ENCODE measurements around the gene SMPDL3B.

DNA sequence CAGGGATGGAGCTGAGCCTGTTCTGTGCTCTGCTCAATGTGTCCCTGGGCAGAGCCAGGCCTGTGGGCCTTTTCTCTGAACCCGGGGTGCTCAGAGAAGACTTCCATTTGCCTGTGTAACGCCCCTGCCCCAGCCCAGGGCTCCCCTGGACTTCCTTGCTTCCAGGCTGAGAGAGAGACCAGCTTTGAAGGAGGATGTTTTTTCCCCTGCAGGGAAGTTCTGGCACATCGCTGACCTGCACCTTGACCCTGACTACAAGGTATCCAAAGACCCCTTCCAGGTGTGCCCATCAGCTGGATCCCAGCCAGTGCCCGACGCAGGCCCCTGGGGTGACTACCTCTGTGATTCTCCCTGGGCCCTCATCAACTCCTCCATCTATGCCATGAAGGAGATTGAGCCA, 10.2 kb downstream of the SMPDL3B start:
- TF ChIP-seq POLR2A (IDR thresholded peaks at IDR 0.05) = no peak
- TF ChIP-seq, protein P1, sequence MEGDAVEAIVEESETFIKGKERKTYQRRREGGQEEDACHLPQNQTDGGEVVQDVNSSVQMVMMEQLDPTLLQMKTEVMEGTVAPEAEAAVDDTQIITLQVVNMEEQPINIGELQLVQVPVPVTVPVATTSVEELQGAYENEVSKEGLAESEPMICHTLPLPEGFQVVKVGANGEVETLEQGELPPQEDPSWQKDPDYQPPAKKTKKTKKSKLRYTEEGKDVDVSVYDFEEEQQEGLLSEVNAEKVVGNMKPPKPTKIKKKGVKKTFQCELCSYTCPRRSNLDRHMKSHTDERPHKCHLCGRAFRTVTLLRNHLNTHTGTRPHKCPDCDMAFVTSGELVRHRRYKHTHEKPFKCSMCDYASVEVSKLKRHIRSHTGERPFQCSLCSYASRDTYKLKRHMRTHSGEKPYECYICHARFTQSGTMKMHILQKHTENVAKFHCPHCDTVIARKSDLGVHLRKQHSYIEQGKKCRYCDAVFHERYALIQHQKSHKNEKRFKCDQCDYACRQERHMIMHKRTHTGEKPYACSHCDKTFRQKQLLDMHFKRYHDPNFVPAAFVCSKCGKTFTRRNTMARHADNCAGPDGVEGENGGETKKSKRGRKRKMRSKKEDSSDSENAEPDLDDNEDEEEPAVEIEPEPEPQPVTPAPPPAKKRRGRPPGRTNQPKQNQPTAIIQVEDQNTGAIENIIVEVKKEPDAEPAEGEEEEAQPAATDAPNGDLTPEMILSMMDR (IDR thresholded peaks at IDR 0.05) = no peak

All from esophagus squamous epithelium (tissue), 4 donors.